SK-N-SH treated with all-trans-retinoic acid at 6 μM for 48 hours (cell line): ENCODE measurements around the gene ARL15.

Experiments
- ATAC-seq: fragments of 200-7000 bp; cut with Tn5 transposase; 3 replicates; pipeline ENCODE4 v1.9.1; 2020; ENCODE audit warnings: mild to moderate bottlenecking, moderate library complexity
- BACH2 ChIP-seq: fragments of 250-450 bp; sonication (Bioruptor Pico); IDR thresholded peaks from 2 replicates; pipeline ENCODE4 v1.9.0; 2021; ENCODE audit warnings: mild to moderate bottlenecking, borderline replicate concordance
- ESRRG ChIP-seq: fragments of 250-450 bp; sonication (Bioruptor Pico); IDR thresholded peaks from 2 replicates; pipeline ENCODE4 v1.6.1; 2021; ENCODE audit warnings: mild to moderate bottlenecking
- GLIS3 ChIP-seq: fragments of 250-450 bp; sonication (Bioruptor Pico); IDR thresholded peaks from 2 replicates; pipeline ENCODE4 v1.5.0; 2020; ENCODE audit warnings: mild to moderate bottlenecking, moderate library complexity
- ISL1 ChIP-seq: fragments of 250-450 bp; sonication (Bioruptor Pico); IDR thresholded peaks from 2 replicates; pipeline ENCODE4 v2.1.2; 2022; ENCODE audit warnings: mild to moderate bottlenecking, moderate library complexity
- OSR1 ChIP-seq: fragments of 250-450 bp; sonication (Bioruptor Pico); IDR thresholded peaks from 2 replicates; pipeline ENCODE4 v1.8.0; 2022; ENCODE audit warnings: moderate library complexity, mild to moderate bottlenecking, inconsistent platforms
- PPARA ChIP-seq: fragments of 250-450 bp; sonication (Bioruptor Pico); IDR thresholded peaks from 2 replicates; pipeline ENCODE4 v1.5.0; 2020; ENCODE audit warnings: mild to moderate bottlenecking, borderline replicate concordance
- RARB ChIP-seq: fragments of 250-450 bp; sonication (Bioruptor Pico); IDR thresholded peaks from 2 replicates; pipeline ENCODE4 v1.8.0; 2021; ENCODE audit warnings: mild to moderate bottlenecking, moderate library complexity
- SNAI2 ChIP-seq: fragments of 250-450 bp; sonication (Bioruptor Pico); IDR thresholded peaks from 2 replicates; pipeline ENCODE4 v1.5.0; 2020; ENCODE audit warnings: mild to moderate bottlenecking, moderate library complexity
- TCF4 ChIP-seq: fragments of 250-450 bp; sonication (Bioruptor Pico); IDR thresholded peaks from 2 replicates; pipeline ENCODE4 v1.8.0; 2021; ENCODE audit warnings: mild to moderate bottlenecking, moderate library complexity, borderline replicate concordance
- TOX ChIP-seq: fragments of 250-450 bp; sonication (Bioruptor Pico); IDR thresholded peaks from 2 replicates; pipeline ENCODE4 v1.8.0; 2021; ENCODE audit warnings: mild to moderate bottlenecking, moderate library complexity, borderline replicate concordance
- ZC3H10 ChIP-seq: fragments of 250-450 bp; sonication (Bioruptor Pico); IDR thresholded peaks from 2 replicates; pipeline ENCODE4 v1.5.1; 2021; ENCODE audit warnings: mild to moderate bottlenecking, moderate library complexity
- ZFP3 ChIP-seq: fragments of 250-450 bp; sonication (Bioruptor Pico); IDR thresholded peaks from 2 replicates; pipeline ENCODE4 v1.5.0; 2020; ENCODE audit warnings: mild to moderate bottlenecking, moderate library complexity
- ZFP30 ChIP-seq: fragments of 450-650 bp; formaldehyde crosslinking; IDR thresholded peaks from 2 replicates; pipeline ENCODE4 v1.5.0; 2022; ENCODE audit warnings: mild to moderate bottlenecking, moderate library complexity
- ZNF565 ChIP-seq: fragments of 450-650 bp; formaldehyde crosslinking; conservative IDR thresholded peaks from 2 replicates; pipeline ENCODE4 v1.5.0; 2020; ENCODE audit warnings: low read depth, mild to moderate bottlenecking, moderate library complexity
- ZNF70 ChIP-seq: fragments of 450-650 bp; formaldehyde crosslinking; IDR thresholded peaks from 2 replicates; pipeline ENCODE4 v1.5.0; 2020; ENCODE audit warnings: mild to moderate bottlenecking, moderate library complexity
- ZNF8 ChIP-seq: fragments of 450-650 bp; formaldehyde crosslinking; IDR thresholded peaks from 2 replicates; pipeline ENCODE4 v1.5.0; 2020; ENCODE audit warnings: mild to moderate bottlenecking, moderate library complexity
- TF ChIP-seq, protein P1 (sequence below): fragments of 250-450 bp; sonication (Bioruptor Pico); IDR thresholded peaks from 2 replicates; pipeline ENCODE4 v1.5.1; 2021; ENCODE audit warnings: mild to moderate bottlenecking, moderate library complexity
- TF ChIP-seq, protein P2 (sequence below): fragments of 250-450 bp; sonication (Bioruptor Pico); IDR thresholded peaks from 2 replicates; pipeline ENCODE4 v1.5.1; 2020; ENCODE audit warnings: low read depth, mild to moderate bottlenecking, moderate library complexity
- TF ChIP-seq, protein P3 (sequence below): fragments of 250-450 bp; sonication (Bioruptor Pico); IDR thresholded peaks from 2 replicates; pipeline ENCODE4 v1.5.0; 2020; ENCODE audit warnings: mild to moderate bottlenecking, moderate library complexity

The ARL15 gene

DNA sequence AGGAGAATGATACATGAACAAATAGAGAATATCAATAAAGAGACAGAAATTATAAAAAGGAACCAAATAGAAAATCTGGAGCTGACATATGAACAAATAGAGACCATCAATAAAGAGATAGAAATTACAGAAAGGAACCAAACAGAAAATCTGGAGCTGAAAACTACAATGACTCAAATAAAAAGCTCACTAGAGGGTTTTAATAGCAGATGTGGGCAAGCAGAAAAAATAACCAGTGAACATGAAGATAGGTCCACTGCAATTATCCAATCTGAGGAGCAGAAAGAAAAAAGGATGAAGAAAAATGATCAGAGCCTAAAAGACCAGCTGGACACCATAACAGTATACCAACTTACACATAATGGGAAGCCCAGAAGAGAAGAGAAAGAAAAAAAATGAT is 353.7 kb downstream of the ARL15 start (continued):
- TF ChIP-seq, protein P1, sequence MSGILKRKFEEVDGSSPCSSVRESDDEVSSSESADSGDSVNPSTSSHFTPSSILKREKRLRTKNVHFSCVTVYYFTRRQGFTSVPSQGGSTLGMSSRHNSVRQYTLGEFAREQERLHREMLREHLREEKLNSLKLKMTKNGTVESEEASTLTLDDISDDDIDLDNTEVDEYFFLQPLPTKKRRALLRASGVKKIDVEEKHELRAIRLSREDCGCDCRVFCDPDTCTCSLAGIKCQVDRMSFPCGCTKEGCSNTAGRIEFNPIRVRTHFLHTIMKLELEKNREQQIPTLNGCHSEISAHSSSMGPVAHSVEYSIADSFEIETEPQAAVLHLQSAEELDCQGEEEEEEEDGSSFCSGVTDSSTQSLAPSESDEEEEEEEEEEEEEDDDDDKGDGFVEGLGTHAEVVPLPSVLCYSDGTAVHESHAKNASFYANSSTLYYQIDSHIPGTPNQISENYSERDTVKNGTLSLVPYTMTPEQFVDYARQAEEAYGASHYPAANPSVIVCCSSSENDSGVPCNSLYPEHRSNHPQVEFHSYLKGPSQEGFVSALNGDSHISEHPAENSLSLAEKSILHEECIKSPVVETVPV (CRISPR knock-in tag) = no peak
- TF ChIP-seq ZNF565 (CRISPR knock-in tag) (no peak), GLIS3 (CRISPR knock-in tag) (no peak), ISL1 (CRISPR knock-in tag) (no peak), ZNF8 (no peak), BACH2 (CRISPR knock-in tag) (no peak)

DNA sequence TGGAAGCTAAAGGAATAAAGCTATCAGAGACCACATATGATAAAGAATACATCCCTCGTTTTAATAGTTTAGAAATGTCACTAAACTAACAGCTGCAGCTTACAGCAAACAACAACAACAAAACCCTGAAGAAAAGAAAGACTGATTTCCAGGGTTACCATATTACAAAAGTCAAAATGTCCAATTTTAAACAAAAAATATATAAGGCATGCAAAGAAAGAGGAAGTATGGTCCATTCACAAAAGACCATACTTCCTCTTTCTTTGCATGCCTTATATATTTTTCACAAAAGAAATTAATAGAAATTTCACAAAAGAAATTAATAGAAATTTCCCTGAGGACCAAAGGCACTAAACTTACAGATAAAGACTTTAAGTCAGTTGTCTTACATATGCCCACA is 354.2 kb downstream of the ARL15 start:
- no peak for ATAC-seq
- TF ChIP-seq TCF4 (no peak), PPARA (CRISPR knock-in tag) (no peak), GLIS3 (CRISPR knock-in tag) (no peak), TOX (CRISPR knock-in tag) (no peak), RARB (no peak), ZNF565 (CRISPR knock-in tag) (no peak), ZC3H10 (CRISPR knock-in tag) (no peak), ISL1 (CRISPR knock-in tag) (no peak), OSR1 (CRISPR knock-in tag) (no peak), ZFP30 (no peak)

DNA sequence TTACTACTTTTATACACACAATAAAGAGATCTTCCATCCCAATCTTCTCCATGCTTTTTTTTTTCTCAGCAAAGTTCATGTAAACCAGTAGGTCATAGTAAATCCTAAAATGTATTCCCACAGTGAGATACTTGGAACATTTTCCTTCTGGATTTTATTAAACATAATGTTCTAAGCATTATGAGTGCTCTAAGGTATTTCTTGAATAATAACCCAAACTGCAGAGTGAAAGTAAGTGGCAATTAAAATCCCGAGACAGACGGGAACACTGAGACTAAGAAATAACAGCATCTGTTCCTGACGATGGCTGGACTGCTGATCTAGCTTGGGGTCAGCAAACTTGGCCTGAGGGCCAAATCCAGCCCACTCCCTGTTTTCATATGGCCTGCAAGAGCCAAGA is 359.8 kb downstream of the ARL15 start:
- TF ChIP-seq, protein P2, sequence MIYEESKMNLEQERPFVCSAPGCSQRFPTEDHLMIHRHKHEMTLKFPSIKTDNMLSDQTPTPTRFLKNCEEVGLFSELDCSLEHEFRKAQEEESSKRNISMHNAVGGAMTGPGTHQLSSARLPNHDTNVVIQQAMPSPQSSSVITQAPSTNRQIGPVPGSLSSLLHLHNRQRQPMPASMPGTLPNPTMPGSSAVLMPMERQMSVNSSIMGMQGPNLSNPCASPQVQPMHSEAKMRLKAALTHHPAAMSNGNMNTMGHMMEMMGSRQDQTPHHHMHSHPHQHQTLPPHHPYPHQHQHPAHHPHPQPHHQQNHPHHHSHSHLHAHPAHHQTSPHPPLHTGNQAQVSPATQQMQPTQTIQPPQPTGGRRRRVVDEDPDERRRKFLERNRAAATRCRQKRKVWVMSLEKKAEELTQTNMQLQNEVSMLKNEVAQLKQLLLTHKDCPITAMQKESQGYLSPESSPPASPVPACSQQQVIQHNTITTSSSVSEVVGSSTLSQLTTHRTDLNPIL (CRISPR knock-in tag) = no peak
- TF ChIP-seq ESRRG (CRISPR knock-in tag) = no peak
- TF ChIP-seq, protein P1 (CRISPR knock-in tag) = no peak
- no peak for TF ChIP-seq SNAI2 (CRISPR knock-in tag)
- no peak for TF ChIP-seq GLIS3 (CRISPR knock-in tag)
- no peak for TF ChIP-seq TOX (CRISPR knock-in tag)
- no peak for TF ChIP-seq BACH2 (CRISPR knock-in tag)
- no peak for ATAC-seq

DNA sequence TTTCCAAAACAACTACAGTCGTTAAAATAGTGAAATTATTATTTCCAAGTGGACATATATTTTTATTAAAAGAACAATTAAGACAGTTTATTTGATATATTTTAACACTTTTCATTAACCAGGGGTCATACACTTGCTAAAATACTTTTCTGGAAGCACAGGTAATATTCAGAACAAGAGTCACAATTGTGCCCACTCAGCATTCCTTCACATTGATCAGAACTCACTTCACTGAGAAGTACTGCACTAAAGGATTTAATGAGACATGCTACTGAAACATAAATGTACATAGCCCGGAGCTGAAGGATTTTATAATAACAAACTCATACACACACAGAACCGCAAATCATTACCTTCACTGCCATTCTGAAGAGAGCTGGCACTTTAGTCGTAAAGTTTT is 361.8 kb downstream of the ARL15 start:
- TF ChIP-seq, protein P3, sequence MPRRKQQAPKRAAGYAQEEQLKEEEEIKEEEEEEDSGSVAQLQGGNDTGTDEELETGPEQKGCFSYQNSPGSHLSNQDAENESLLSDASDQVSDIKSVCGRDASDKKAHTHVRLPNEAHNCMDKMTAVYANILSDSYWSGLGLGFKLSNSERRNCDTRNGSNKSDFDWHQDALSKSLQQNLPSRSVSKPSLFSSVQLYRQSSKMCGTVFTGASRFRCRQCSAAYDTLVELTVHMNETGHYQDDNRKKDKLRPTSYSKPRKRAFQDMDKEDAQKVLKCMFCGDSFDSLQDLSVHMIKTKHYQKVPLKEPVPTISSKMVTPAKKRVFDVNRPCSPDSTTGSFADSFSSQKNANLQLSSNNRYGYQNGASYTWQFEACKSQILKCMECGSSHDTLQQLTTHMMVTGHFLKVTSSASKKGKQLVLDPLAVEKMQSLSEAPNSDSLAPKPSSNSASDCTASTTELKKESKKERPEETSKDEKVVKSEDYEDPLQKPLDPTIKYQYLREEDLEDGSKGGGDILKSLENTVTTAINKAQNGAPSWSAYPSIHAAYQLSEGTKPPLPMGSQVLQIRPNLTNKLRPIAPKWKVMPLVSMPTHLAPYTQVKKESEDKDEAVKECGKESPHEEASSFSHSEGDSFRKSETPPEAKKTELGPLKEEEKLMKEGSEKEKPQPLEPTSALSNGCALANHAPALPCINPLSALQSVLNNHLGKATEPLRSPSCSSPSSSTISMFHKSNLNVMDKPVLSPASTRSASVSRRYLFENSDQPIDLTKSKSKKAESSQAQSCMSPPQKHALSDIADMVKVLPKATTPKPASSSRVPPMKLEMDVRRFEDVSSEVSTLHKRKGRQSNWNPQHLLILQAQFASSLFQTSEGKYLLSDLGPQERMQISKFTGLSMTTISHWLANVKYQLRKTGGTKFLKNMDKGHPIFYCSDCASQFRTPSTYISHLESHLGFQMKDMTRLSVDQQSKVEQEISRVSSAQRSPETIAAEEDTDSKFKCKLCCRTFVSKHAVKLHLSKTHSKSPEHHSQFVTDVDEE (CRISPR knock-in tag) = no peak
- no peak for ATAC-seq

DNA sequence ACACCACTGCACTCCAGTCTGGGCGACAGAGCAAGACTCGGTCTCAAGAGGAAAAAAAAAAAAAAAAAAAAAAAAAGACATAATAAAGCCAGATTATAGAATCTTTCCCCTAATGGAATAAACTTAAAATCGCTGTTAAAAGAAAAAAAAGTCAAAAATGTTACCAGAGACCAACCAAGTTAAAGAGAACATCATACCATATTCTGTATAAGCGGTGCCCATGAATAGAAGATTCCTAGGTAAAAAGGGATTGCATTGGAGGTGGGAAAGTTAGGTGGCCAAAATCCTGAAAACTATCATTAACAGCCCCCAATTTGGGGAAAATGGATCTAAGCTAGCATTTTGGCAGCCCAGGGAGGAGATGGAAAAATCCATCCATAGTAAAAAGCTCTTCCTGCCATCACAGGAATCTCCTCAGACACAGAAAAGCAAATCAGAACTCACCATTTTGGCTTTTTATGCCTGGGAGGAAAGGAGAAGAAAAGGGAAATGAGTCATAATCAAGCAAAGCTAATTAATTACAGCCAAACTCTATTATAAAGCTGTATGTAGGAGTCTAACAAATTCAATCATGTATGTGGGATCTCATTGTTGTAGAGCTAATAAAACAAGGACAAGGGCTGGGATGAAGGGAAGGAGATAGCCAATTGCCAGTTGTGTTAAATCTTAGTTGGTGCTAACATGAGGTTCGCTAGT is 363.8 kb downstream of the ARL15 start:
- ATAC-seq = no peak
- TF ChIP-seq RARB = no peak
- no peak for TF ChIP-seq ZFP30
- no peak for TF ChIP-seq ZC3H10 (CRISPR knock-in tag)
- no peak for TF ChIP-seq ESRRG (CRISPR knock-in tag)
- no peak for TF ChIP-seq ZNF8
- no peak for TF ChIP-seq ISL1 (CRISPR knock-in tag)
- TF ChIP-seq, protein P3 (CRISPR knock-in tag) = no peak
- TF ChIP-seq ZFP3 = no peak
- TF ChIP-seq OSR1 (CRISPR knock-in tag) = no peak
- no peak for TF ChIP-seq ZNF70 (CRISPR knock-in tag)
- TF ChIP-seq, protein P2 (CRISPR knock-in tag) = no peak
- no peak for TF ChIP-seq ZNF565 (CRISPR knock-in tag)
- TF ChIP-seq GLIS3 (CRISPR knock-in tag) = no peak
